ENCODE measurements around the gene FAM151B. TPM values are rescaled to one million over a fixed set of nuclear protein-coding genes. Genes with fewer than 3 reads are reported as not detected.
"Not testable (repeated sequence)": the region's sequence is repeated elsewhere in the genome, so short reads cannot be mapped to it uniquely, and the experiment has no call there.

FAM151B gene
- total RNA-seq, 1 experiment from 2014 or later = 0.72 TPM

DNA sequence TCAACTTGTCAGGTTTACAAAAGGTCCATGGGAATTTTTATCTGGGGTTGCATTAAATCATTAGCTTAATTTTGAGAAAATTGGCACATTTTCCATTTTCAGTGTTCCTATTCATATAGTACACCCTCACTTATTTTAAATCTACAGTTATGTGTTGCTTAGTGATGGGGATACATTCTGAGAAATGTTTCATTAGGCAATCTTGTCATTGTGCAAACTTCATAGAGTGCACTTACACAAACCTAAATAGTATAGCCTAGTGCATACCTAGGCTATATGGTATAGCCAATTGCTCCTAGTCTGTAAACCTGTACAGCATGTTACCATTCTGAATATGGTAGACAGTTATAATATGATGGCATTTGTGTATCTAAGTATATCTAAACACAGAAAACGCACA, 19.8 kb upstream of the FAM151B start:
- no peak overlapping the region for H2BK5ac ChIP-seq (ENCODE audit: insufficient read length, low read length)
- Mint-ChIP-seq H3K9me3 (peaks cover 24 to 33% of the 10 kb centered on the region in 2 experiments), H3K4me3 (no peak overlapping the region), H3K4me1 (peaks cover 0 to 16% of the 10 kb centered on the region in 2 experiments; a peak in 2 of 4 replicates), H3K27me3 (ENCODE audit: low read depth) (no peaks in the 10 kb centered on the region), H3K36me3 (ENCODE audit: insufficient read depth in 1 of 3, low read depth in 3 of 3) (peaks cover 49 to 67% (median 63%) of the 10 kb centered on the region in 3 experiments), H3K27ac (no peak overlapping the region)
- no peaks in the 10 kb centered on the region for H4K20me1 ChIP-seq (ENCODE audit: control insufficient read depth, insufficient read depth, insufficient read length)
- H3K23ac ChIP-seq (ENCODE audit: insufficient read length, low read depth, low read length) = no peak overlapping the region
- DNase-seq = no peak
- no peak overlapping the region for H2AK5ac ChIP-seq (ENCODE audit: insufficient read length, low read length)
- no peak overlapping the region for H4K5ac ChIP-seq (ENCODE audit: insufficient read length, low read depth, low read length)
- H3K4me2 ChIP-seq (ENCODE audit: insufficient read depth, insufficient read length, low read length) = no peak overlapping the region
- H3K4ac ChIP-seq (ENCODE audit: low read depth, low read length) = no peak overlapping the region
- no peaks in the 10 kb centered on the region for H3K4me1 ChIP-seq (ENCODE audit: insufficient read depth, low read length)
- no peak overlapping the region for H3K14ac ChIP-seq (ENCODE audit: insufficient read depth, low read length)
- H4K91ac ChIP-seq (ENCODE audit: insufficient read length, low read depth, low read length) = no peak overlapping the region
- no peaks in the 10 kb centered on the region for H3K23me2 ChIP-seq (ENCODE audit: insufficient read length, low read depth, low read length, poor library complexity, severe bottlenecking)
- no peak overlapping the region for H3K27ac ChIP-seq (ENCODE audit: insufficient read length, low read depth, low read length)
- no peak overlapping the region for H2AFZ ChIP-seq (ENCODE audit: low read length)
- no CpG with 5 or more reads among the region's 1 CpG for WGBS (ENCODE audit: extremely low coverage, insufficient read length, low lambda C conversion rate)
- TF ChIP-seq, protein P1, sequence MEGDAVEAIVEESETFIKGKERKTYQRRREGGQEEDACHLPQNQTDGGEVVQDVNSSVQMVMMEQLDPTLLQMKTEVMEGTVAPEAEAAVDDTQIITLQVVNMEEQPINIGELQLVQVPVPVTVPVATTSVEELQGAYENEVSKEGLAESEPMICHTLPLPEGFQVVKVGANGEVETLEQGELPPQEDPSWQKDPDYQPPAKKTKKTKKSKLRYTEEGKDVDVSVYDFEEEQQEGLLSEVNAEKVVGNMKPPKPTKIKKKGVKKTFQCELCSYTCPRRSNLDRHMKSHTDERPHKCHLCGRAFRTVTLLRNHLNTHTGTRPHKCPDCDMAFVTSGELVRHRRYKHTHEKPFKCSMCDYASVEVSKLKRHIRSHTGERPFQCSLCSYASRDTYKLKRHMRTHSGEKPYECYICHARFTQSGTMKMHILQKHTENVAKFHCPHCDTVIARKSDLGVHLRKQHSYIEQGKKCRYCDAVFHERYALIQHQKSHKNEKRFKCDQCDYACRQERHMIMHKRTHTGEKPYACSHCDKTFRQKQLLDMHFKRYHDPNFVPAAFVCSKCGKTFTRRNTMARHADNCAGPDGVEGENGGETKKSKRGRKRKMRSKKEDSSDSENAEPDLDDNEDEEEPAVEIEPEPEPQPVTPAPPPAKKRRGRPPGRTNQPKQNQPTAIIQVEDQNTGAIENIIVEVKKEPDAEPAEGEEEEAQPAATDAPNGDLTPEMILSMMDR (conservative IDR thresholded peaks at IDR 0.05) = no peak
- H3K18ac ChIP-seq (ENCODE audit: insufficient read length, low read depth, low read length) = no peak overlapping the region
- no peaks in the 10 kb centered on the region for H3K79me2 ChIP-seq (ENCODE audit: insufficient read depth, low read length)
- no peak overlapping the region for H3T11ph ChIP-seq (ENCODE audit: low read length)
- no peak overlapping the region for H2BK120ac ChIP-seq (ENCODE audit: low read depth, low read length, poor library complexity, severe bottlenecking)
- no peak overlapping the region for H2BK12ac ChIP-seq (ENCODE audit: insufficient read length, low read depth, low read length)
- no peak overlapping the region for H3K56ac ChIP-seq (ENCODE audit: insufficient read length, low read depth, low read length)
- no peak overlapping the region for H2BK20ac ChIP-seq (ENCODE audit: low read depth, low read length, poor library complexity, severe bottlenecking)
- no peaks in the 10 kb centered on the region for H3K79me1 ChIP-seq (ENCODE audit: insufficient read depth, low read depth, low read length, poor library complexity, severe bottlenecking)
- H3K9ac ChIP-seq (ENCODE audit: extremely low read depth, insufficient read length, low read length) = no peak overlapping the region
- no peak overlapping the region for H2BK15ac ChIP-seq (ENCODE audit: low read depth, low read length)
- H3K27me3 ChIP-seq (ENCODE audit: insufficient read depth, low read length) = no peaks in the 10 kb centered on the region
- H3K9me3 ChIP-seq (ENCODE audit: control insufficient read depth, low read depth, low read length) = peaks cover 4% of the 10 kb centered on the region
- no peak overlapping the region for H4K8ac ChIP-seq (replicated peaks; ENCODE audit: insufficient read length, low read depth, low read length)

DNA sequence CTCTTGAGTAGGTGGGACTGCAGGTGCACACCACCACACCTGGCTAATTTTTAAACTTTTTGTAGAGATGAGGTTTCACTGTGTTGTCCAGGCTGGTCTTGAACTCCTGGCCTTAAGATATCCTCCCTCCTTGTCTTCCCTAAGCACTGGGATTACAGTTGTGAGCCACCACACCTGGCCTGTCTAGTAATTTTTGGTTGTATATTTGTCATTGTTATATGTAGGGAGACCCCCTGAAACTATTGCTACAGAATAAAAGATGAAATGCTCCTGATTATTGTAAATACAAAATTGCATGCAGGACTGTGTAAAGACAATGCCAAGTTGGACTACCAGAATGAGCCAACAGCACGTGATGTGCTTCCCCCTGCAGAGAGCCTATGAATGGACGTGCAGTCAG, 17.3 kb upstream of the FAM151B start:
- not testable (repeated sequence) for H3K27ac ChIP-seq (ENCODE audit: insufficient read length, low read depth, low read length); H3K79me1 ChIP-seq (ENCODE audit: insufficient read depth, low read depth, low read length, poor library complexity, severe bottlenecking); H3K9me3 ChIP-seq (ENCODE audit: control insufficient read depth, low read depth, low read length); H3K27me3 Mint-ChIP-seq (ENCODE audit: low read depth); H2BK20ac ChIP-seq (ENCODE audit: low read depth, low read length, poor library complexity, severe bottlenecking); H3K4me3 Mint-ChIP-seq; H3K79me2 ChIP-seq (ENCODE audit: insufficient read depth, low read length); H3K4ac ChIP-seq (ENCODE audit: low read depth, low read length); H2BK12ac ChIP-seq (ENCODE audit: insufficient read length, low read depth, low read length); H3K9ac ChIP-seq (ENCODE audit: extremely low read depth, insufficient read length, low read length); H2BK5ac ChIP-seq (ENCODE audit: insufficient read length, low read length); H2AK5ac ChIP-seq (ENCODE audit: insufficient read length, low read length); H3K56ac ChIP-seq (ENCODE audit: insufficient read length, low read depth, low read length); H4K8ac ChIP-seq (replicated peaks; ENCODE audit: insufficient read length, low read depth, low read length); DNase-seq; H3K18ac ChIP-seq (ENCODE audit: insufficient read length, low read depth, low read length); H4K5ac ChIP-seq (ENCODE audit: insufficient read length, low read depth, low read length); H3K27ac Mint-ChIP-seq; H2AFZ ChIP-seq (ENCODE audit: low read length); H3T11ph ChIP-seq (ENCODE audit: low read length); H3K23ac ChIP-seq (ENCODE audit: insufficient read length, low read depth, low read length); H3K4me1 ChIP-seq (ENCODE audit: insufficient read depth, low read length); H3K23me2 ChIP-seq (ENCODE audit: insufficient read length, low read depth, low read length, poor library complexity, severe bottlenecking); H4K91ac ChIP-seq (ENCODE audit: insufficient read length, low read depth, low read length); H3K4me2 ChIP-seq (ENCODE audit: insufficient read depth, insufficient read length, low read length); H2BK120ac ChIP-seq (ENCODE audit: low read depth, low read length, poor library complexity, severe bottlenecking); H2BK15ac ChIP-seq (ENCODE audit: low read depth, low read length); H4K20me1 ChIP-seq (ENCODE audit: control insufficient read depth, insufficient read depth, insufficient read length); H3K27me3 ChIP-seq (ENCODE audit: insufficient read depth, low read length); H3K14ac ChIP-seq (ENCODE audit: insufficient read depth, low read length)
- Mint-ChIP-seq H3K36me3 (ENCODE audit: insufficient read depth in 1 of 3, low read depth in 3 of 3) (peaks cover 37 to 65% (median 56%) of the 10 kb centered on the region in 3 experiments), H3K4me1 (peaks cover 0 to 16% of the 10 kb centered on the region in 2 experiments; a peak in 2 of 4 replicates), H3K9me3 (peaks cover 15 to 17% of the 10 kb centered on the region in 2 experiments)
- WGBS (ENCODE audit: extremely low coverage, insufficient read length, low lambda C conversion rate) = no CpG with 5 or more reads among the region's 2 CpGs
